ENCODE results near the gene UBE3C.

UBE3C gene

GRCh38 chr7:157189405-157189804 is 50.7 kb downstream of the UBE3C start:
- DNase-seq (ENCODE audit: low spot score), result no peak
- no peak for TF ChIP-seq CTCF (IDR thresholded peaks at IDR 0.05; ENCODE audit: borderline replicate concordance, control extremely low read depth, extremely low read depth, insufficient read depth, missing control alignments)
- in situ Hi-C loops (cut with MboI; ENCODE audit: low sequenced_read_pairs, unreplicated experiment), result no loop called here

GRCh38 chr7:157192861-157193260 is 54.1 kb downstream of the UBE3C start:
- TF ChIP-seq CTCF (IDR thresholded peaks at IDR 0.05; ENCODE audit: borderline replicate concordance, control extremely low read depth, extremely low read depth, insufficient read depth, missing control alignments), result no peak
- no peak for DNase-seq (ENCODE audit: low spot score)
- in situ Hi-C loops (cut with MboI; ENCODE audit: low sequenced_read_pairs, unreplicated experiment), result no loop called here

GRCh38 chr7:157193274-157193673 is 54.5 kb downstream of the UBE3C start:
- no peak for DNase-seq (ENCODE audit: low spot score)
- in situ Hi-C loops (cut with MboI; ENCODE audit: low sequenced_read_pairs, unreplicated experiment), result no loop called here
- no peak for TF ChIP-seq CTCF (IDR thresholded peaks at IDR 0.05; ENCODE audit: borderline replicate concordance, control extremely low read depth, extremely low read depth, insufficient read depth, missing control alignments)

- no peak for TF ChIP-seq CTCF (IDR thresholded peaks at IDR 0.05; ENCODE audit: borderline replicate concordance, control extremely low read depth, extremely low read depth, insufficient read depth, missing control alignments)
- DNase-seq (ENCODE audit: low spot score), result no peak
- in situ Hi-C loops (cut with MboI; ENCODE audit: low sequenced_read_pairs, unreplicated experiment), result no loop called here
Measured at GRCh38 chr7:157194948-157195347, 56.2 kb downstream of the UBE3C start.

GRCh38 chr7:157195868-157196267 is 57.1 kb downstream of the UBE3C start:
- in situ Hi-C loops (cut with MboI; ENCODE audit: low sequenced_read_pairs, unreplicated experiment), result no loop called here
- TF ChIP-seq CTCF (IDR thresholded peaks at IDR 0.05; ENCODE audit: borderline replicate concordance, control extremely low read depth, extremely low read depth, insufficient read depth, missing control alignments), result no peak
- DNase-seq (ENCODE audit: low spot score), result no peak

GRCh38 chr7:157204134-157204533 is 65.4 kb downstream of the UBE3C start:
- no peak for DNase-seq (ENCODE audit: low spot score)
- TF ChIP-seq CTCF (IDR thresholded peaks at IDR 0.05; ENCODE audit: borderline replicate concordance, control extremely low read depth, extremely low read depth, insufficient read depth, missing control alignments), result no peak
- in situ Hi-C loops (cut with MboI; ENCODE audit: low sequenced_read_pairs, unreplicated experiment), result no loop called here

- no peak for DNase-seq (ENCODE audit: low spot score)
- no peak for TF ChIP-seq CTCF (IDR thresholded peaks at IDR 0.05; ENCODE audit: borderline replicate concordance, control extremely low read depth, extremely low read depth, insufficient read depth, missing control alignments)
- in situ Hi-C loops (cut with MboI; ENCODE audit: low sequenced_read_pairs, unreplicated experiment), result no loop called here
Measured at GRCh38 chr7:157205438-157205837, 66.7 kb downstream of the UBE3C start.
